ENCODE results near the gene NTRK2.

The NTRK2 gene

GRCh38 chr9:85001925-85002324 is 332.4 kb downstream of the NTRK2 start:
- no peak for ATAC-seq
- TF ChIP-seq ZFP30 (CRISPR knock-in tag; IDR thresholded peaks at IDR 0.05) (no peak), PPARA (CRISPR knock-in tag; IDR thresholded peaks at IDR 0.05; ENCODE audit: borderline replicate concordance) (no peak), BACH2 (CRISPR knock-in tag; IDR thresholded peaks at IDR 0.05; ENCODE audit: borderline replicate concordance) (no peak), ZNF8 (CRISPR knock-in tag; IDR thresholded peaks at IDR 0.05) (no peak), SNAI2 (CRISPR knock-in tag; IDR thresholded peaks at IDR 0.05) (no peak), POU6F1 (CRISPR knock-in tag; IDR thresholded peaks at IDR 0.05; ENCODE audit: borderline replicate concordance, low read depth) (no peak), ESRRG (CRISPR knock-in tag; IDR thresholded peaks at IDR 0.05) (no peak), GLIS3 (CRISPR knock-in tag; IDR thresholded peaks at IDR 0.05) (no peak), ZNF70 (CRISPR knock-in tag; IDR thresholded peaks at IDR 0.05) (no peak), OSR1 (CRISPR knock-in tag; IDR thresholded peaks at IDR 0.05) (no peak), CREB5 (CRISPR knock-in tag; IDR thresholded peaks at IDR 0.05; ENCODE audit: low read depth) (no peak), TCF4 (CRISPR knock-in tag; IDR thresholded peaks at IDR 0.05; ENCODE audit: borderline replicate concordance) (no peak), ZNF565 (CRISPR knock-in tag; conservative IDR thresholded peaks at IDR 0.05; ENCODE audit: low read depth) (no peak), PATZ1 (CRISPR knock-in tag; IDR thresholded peaks at IDR 0.05; ENCODE audit: borderline replicate concordance) (no peak), ZFP3 (CRISPR knock-in tag; IDR thresholded peaks at IDR 0.05) (no peak), TOX (CRISPR knock-in tag; IDR thresholded peaks at IDR 0.05; ENCODE audit: borderline replicate concordance) (no peak)

GRCh38 chr9:85004818-85005413 is 335.4 kb downstream of the NTRK2 start:
- TF ChIP-seq ESRRG (CRISPR knock-in tag; IDR thresholded peaks at IDR 0.05) (no peak), ZNF8 (CRISPR knock-in tag; IDR thresholded peaks at IDR 0.05) (no peak), TOX (CRISPR knock-in tag; IDR thresholded peaks at IDR 0.05; ENCODE audit: borderline replicate concordance) (no peak), ZFP30 (CRISPR knock-in tag; IDR thresholded peaks at IDR 0.05) (no peak), ISL1 (CRISPR knock-in tag; IDR thresholded peaks at IDR 0.05) (no peak), TCF4 (CRISPR knock-in tag; IDR thresholded peaks at IDR 0.05; ENCODE audit: borderline replicate concordance) (no peak), PPARA (CRISPR knock-in tag; IDR thresholded peaks at IDR 0.05; ENCODE audit: borderline replicate concordance) (no peak), SNAI2 (CRISPR knock-in tag; IDR thresholded peaks at IDR 0.05) (no peak), CSRNP3 (CRISPR knock-in tag; IDR thresholded peaks at IDR 0.05) (no peak), PATZ1 (CRISPR knock-in tag; IDR thresholded peaks at IDR 0.05; ENCODE audit: borderline replicate concordance) (no peak), ZNF70 (CRISPR knock-in tag; IDR thresholded peaks at IDR 0.05) (no peak), ZFP3 (CRISPR knock-in tag; IDR thresholded peaks at IDR 0.05) (no peak), CSDC2 (CRISPR knock-in tag; IDR thresholded peaks at IDR 0.05) (no peak), RARB (CRISPR knock-in tag; IDR thresholded peaks at IDR 0.05) (no peak), POU6F1 (CRISPR knock-in tag; IDR thresholded peaks at IDR 0.05; ENCODE audit: borderline replicate concordance, low read depth) (no peak), OSR1 (CRISPR knock-in tag; IDR thresholded peaks at IDR 0.05) (no peak), TSHZ2 (CRISPR knock-in tag; IDR thresholded peaks at IDR 0.05) (no peak), ZC3H10 (CRISPR knock-in tag; IDR thresholded peaks at IDR 0.05) (no peak), ZNF565 (CRISPR knock-in tag; conservative IDR thresholded peaks at IDR 0.05; ENCODE audit: low read depth) (no peak), ARNTL (CRISPR knock-in tag; IDR thresholded peaks at IDR 0.05; ENCODE audit: borderline replicate concordance, low read depth) (no peak)
- ATAC-seq: no peak
